Renal cortex interstitium (tissue), 11 donors: Measurements from ENCODE around the gene KCNJ18. TPM values are rescaled to one million over a fixed set of nuclear protein-coding genes. Genes with fewer than 3 reads are reported as not detected.
"Not testable (repeated sequence)": the region's sequence is repeated elsewhere in the genome, so short reads cannot be mapped to it uniquely, and the experiment has no call there.

Source experiments
- DNase-seq, 11 donors: peaks; one replicate each; pipeline ENCODE4 v3.0.0-alpha.2; 2013; ENCODE audit warnings: low read depth in 9 of 11, low spot score in 4 of 11; ENCODE audit errors: extremely low read depth in 1 of 11
- polyA plus RNA-seq, 3 donors: library from polyadenylated mRNA; unstranded; fragments of 120-200 nt; gene quantifications; one replicate each; pipeline ENCODE4 v1.2.1, GENCODE V29; 2013; ENCODE audit not compliant: insufficient read length in 3 of 3

KCNJ18 gene
- polyA plus RNA-seq, 3 donors, result not detected

- not testable (repeated sequence) for DNase-seq
These were observed 52.3 kb downstream of the KCNJ18 start for GRCh38 chr17:21744621-21745020.

GRCh38 chr17:21745385-21746054 is 53.2 kb downstream of the KCNJ18 start:
- DNase-seq, result not testable (repeated sequence)

GRCh38 chr17:21746415-21746814 is 54.1 kb downstream of the KCNJ18 start:
- DNase-seq, result not testable (repeated sequence)

- DNase-seq, result not testable (repeated sequence)
These were observed 55.0 kb downstream of the KCNJ18 start for GRCh38 chr17:21747195-21747915.

- DNase-seq, result not testable (repeated sequence)
These were observed 56.4 kb downstream of the KCNJ18 start for GRCh38 chr17:21748686-21749085.

- not testable (repeated sequence) for DNase-seq
These were observed 57.6 kb downstream of the KCNJ18 start for GRCh38 chr17:21749696-21750531.

GRCh38 chr17:21751111-21751510 is 58.8 kb downstream of the KCNJ18 start:
- not testable (repeated sequence) for DNase-seq
